NCI-H510A (cell line): ENCODE measurements around the gene MDN1.

Source experiments
- DNase-seq: peaks from one replicate; lab custom pipeline; 2025; lab: John Stamatoyannopoulos, UW

MDN1 gene

GRCh38 chr6:89597372-89597771, 222.2 kb downstream of the MDN1 start:
- DNase-seq = no peak

- DNase-seq = no peak
Observed at GRCh38 chr6:89596484-89596883, 223.1 kb downstream of the MDN1 start.

GRCh38 chr6:89596056-89596455, 223.5 kb downstream of the MDN1 start:
- DNase-seq = no peak
